Measurements from ENCODE around the gene SPTSSA. TPM values are rescaled to one million over a fixed set of nuclear protein-coding genes. Genes with fewer than 3 reads are reported as not detected.
"Not testable (repeated sequence)": the region's sequence is repeated elsewhere in the genome, so short reads cannot be mapped to it uniquely, and the experiment has no call there.

Gene SPTSSA
- total RNA-seq, result 10 to 100 TPM; 20.6 to 95.6 (median 60.3) TPM
- 100 to 1,000 TPM in 1 of 3 donors, 10 to 100 TPM in 2; 39.0 to 205 (median 49.4) TPM for polyA plus RNA-seq
- long read RNA-seq, donor 1, transcript SPTSSA-201 (2 exons, 2,777 nt), result major isoform, 74 of 74 reads
- long read RNA-seq, donor 1, partial matches to known transcripts, result 0 of 74 reads
- long read RNA-seq, donor 1, other reads (novel, unspliced or antisense), result 0 of 74 reads
- long read RNA-seq, donor 2, transcript SPTSSA-201 (2 exons, 2,777 nt), result major isoform, 40 of 40 reads
- long read RNA-seq, donor 2, partial matches to known transcripts, result 0 of 40 reads
- long read RNA-seq, donor 2, other reads (novel, unspliced or antisense), result 0 of 40 reads
- long read RNA-seq, donor 3, transcript SPTSSA-201 (2 exons, 2,777 nt), result major isoform, 54 of 54 reads
- long read RNA-seq, donor 3, partial matches to known transcripts, result 0 of 54 reads
- long read RNA-seq, donor 3, other reads (novel, unspliced or antisense), result 0 of 54 reads
- long read RNA-seq, donor 4, transcript SPTSSA-201 (2 exons, 2,777 nt), result major isoform, 88 of 90 reads
- long read RNA-seq, donor 4, partial matches to known transcripts, result 0 of 90 reads
- long read RNA-seq, donor 4, other reads (novel, unspliced or antisense), result 2 of 90 reads
- long read RNA-seq, donor 5, transcript SPTSSA-201 (2 exons, 2,777 nt), result major isoform, 196 of 203 reads
- long read RNA-seq, donor 5, partial matches to known transcripts, result 0 of 203 reads
- long read RNA-seq, donor 5, other reads (novel, unspliced or antisense), result 7 of 203 reads
- long read RNA-seq, donor 6, transcript SPTSSA-201 (2 exons, 2,777 nt), result major isoform, 74 of 81 reads
- long read RNA-seq, donor 6, partial matches to known transcripts, result 0 of 81 reads
- long read RNA-seq, donor 6, other reads (novel, unspliced or antisense), result 7 of 81 reads
- long read RNA-seq, donor 7, transcript SPTSSA-201 (2 exons, 2,777 nt), result major isoform, 25 of 33 reads
- long read RNA-seq, donor 7, partial matches to known transcripts, result 8 of 33 reads
- long read RNA-seq, donor 7, other reads (novel, unspliced or antisense), result 0 of 33 reads
- long read RNA-seq, donor 8, transcript SPTSSA-201 (2 exons, 2,777 nt), result major isoform, 43 of 43 reads
- long read RNA-seq, donor 8, partial matches to known transcripts, result 0 of 43 reads
- long read RNA-seq, donor 8, other reads (novel, unspliced or antisense), result 0 of 43 reads
- long read RNA-seq, donor 9, transcript SPTSSA-201 (2 exons, 2,777 nt), result major isoform, 37 of 37 reads
- long read RNA-seq, donor 9, partial matches to known transcripts, result 0 of 37 reads
- long read RNA-seq, donor 9, other reads (novel, unspliced or antisense), result 0 of 37 reads
- long read RNA-seq, donor 10, transcript SPTSSA-201 (2 exons, 2,777 nt), result major isoform, 16 of 16 reads
- long read RNA-seq, donor 10, partial matches to known transcripts, result 0 of 16 reads
- long read RNA-seq, donor 10, other reads (novel, unspliced or antisense), result 0 of 16 reads

DNA sequence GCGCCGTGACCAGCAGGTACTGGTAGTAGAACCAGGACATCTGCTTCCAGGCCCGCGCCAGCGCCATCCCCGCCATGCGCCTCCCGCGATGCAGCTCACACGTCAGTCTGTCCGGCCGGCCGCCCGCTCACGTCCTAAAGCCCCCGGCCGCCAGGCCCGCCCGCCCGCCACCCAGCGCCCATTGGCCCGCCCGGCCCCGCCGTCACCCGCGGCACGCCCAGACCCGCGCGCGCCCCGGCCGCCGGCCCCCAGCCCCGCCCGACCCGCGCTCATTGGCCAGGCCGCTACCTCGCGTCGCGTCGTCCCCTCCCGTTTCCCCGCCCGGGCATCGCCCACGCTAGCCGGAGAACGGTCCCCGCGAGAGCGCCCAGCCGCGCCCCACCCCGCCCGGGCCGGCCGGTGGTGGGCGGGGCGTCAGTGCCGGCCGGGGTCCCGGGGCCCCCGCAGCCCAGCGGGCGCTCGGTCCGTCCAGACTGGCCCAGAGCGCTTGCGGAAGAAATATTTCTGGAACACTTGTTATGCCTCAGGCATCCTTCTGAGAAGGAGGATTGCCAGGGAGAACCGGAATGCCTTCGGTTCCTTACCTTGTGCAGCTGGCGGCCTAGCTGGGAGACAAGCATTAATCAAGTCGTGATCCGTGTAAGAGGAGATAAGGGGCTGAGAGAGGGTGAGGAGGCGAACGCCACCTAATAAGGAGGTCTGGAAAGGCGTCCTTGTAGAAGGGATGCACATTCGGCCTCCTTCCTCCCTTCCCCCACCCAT lies at the start of gene SPTSSA:
TSS of gene SPTSSA (minus strand) at position 109 of the 762 bp plus-strand sequence. CDS start at position 76, 33 bp downstream.
- WGBS, 4 donors, result 0 to 1% (median 1%) methylated on average over 11 to 82 of the region's 82 CpGs
- peak; percentile 92 to 96 for TF ChIP-seq POLR2A (IDR thresholded peaks at IDR 0.05)
- TF ChIP-seq, protein P1, sequence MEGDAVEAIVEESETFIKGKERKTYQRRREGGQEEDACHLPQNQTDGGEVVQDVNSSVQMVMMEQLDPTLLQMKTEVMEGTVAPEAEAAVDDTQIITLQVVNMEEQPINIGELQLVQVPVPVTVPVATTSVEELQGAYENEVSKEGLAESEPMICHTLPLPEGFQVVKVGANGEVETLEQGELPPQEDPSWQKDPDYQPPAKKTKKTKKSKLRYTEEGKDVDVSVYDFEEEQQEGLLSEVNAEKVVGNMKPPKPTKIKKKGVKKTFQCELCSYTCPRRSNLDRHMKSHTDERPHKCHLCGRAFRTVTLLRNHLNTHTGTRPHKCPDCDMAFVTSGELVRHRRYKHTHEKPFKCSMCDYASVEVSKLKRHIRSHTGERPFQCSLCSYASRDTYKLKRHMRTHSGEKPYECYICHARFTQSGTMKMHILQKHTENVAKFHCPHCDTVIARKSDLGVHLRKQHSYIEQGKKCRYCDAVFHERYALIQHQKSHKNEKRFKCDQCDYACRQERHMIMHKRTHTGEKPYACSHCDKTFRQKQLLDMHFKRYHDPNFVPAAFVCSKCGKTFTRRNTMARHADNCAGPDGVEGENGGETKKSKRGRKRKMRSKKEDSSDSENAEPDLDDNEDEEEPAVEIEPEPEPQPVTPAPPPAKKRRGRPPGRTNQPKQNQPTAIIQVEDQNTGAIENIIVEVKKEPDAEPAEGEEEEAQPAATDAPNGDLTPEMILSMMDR (IDR thresholded peaks at IDR 0.05), result no peak

DNA sequence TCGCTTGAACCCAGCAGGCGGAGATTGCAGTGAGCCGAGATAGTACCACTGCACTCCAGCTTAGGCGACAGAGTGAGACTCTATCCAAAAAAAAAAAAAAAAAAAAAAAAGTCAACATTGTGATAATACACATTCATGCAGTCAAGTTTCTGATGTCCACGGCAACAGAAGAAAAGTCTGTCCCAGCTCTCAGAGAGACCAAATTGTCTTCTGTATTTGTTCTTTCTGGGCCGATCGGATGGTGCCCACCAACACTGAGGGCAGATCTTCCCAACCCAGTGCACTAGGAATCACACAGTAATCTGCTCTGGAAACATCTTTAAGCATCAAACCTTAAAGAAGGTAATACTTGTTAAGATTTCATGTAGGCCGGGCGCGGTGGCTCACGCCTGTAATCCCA lies 45.8 kb upstream of the SPTSSA start:
- H3K27me3 ChIP-seq, result no peaks in the 10 kb centered on the region
- WGBS, 4 donors, result 93 to 98% (median 98%) methylated on average over 10 to 11 of the region's 11 CpGs
- no peak for TF ChIP-seq POLR2A (IDR thresholded peaks at IDR 0.05)
- TF ChIP-seq, protein P1 (IDR thresholded peaks at IDR 0.05), result no peak
- H3K4me1 ChIP-seq (replicated peaks in 1 of 2), result no peaks in the 10 kb centered on the region
- H3K36me3 ChIP-seq (replicated peaks in 1 of 2), result no peaks in the 10 kb centered on the region
- no peak overlapping the region for H3K27ac ChIP-seq
- no peaks in the 10 kb centered on the region for H3K9me3 ChIP-seq (replicated peaks in 1 of 3)
- no peak for DNase-seq
- H3K4me3 ChIP-seq, result no peak overlapping the region
- intact Hi-C loops (cut with DNase I), result no loop called here

More for the DNA sequence above, at the start of gene SPTSSA:
- no peaks in the 10 kb centered on the region for H3K9me3 ChIP-seq (replicated peaks in 1 of 3)
- peaks cover 12 to 22% of the 10 kb centered on the region in 2 donors for H3K4me1 ChIP-seq (replicated peaks in 1 of 2)
- peak within 1 kb of the TSS; percentile 62 to 100 (median 92) for H3K27ac ChIP-seq
- peak within 1 kb of the TSS; percentile 31 to 98 (median 58) for H3K4me3 ChIP-seq
- DNase-seq, result peak; percentile 92 to 96 (median 94)
- H3K27me3 ChIP-seq, result no peaks in the 10 kb centered on the region
- intact Hi-C loops (cut with DNase I), result no loop called here
- H3K36me3 ChIP-seq (replicated peaks in 1 of 2), result no peaks in the 10 kb centered on the region

DNA sequence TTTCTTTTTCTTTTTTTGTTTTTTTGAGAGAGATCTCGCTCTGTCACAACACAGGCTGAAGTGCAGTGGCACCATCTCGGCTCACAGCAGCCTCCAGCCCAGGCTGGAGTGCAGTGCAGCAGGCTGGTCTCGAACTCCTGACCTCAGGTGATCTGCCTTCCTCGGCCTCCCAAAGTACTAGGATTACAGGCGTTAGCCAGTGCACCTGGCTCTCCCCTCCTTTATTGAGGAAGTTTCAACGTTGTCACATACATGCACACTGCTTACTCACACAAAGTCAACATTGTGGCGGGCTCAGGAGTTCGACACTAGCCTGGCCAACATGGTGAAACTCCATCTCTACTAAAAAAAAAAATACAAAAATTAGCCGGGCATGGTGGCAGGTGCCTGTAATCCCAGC lies 45.4 kb upstream of the SPTSSA start:
- no peaks in the 10 kb centered on the region for H3K36me3 ChIP-seq (replicated peaks in 1 of 2)
- no peak for DNase-seq
- no peaks in the 10 kb centered on the region for H3K27me3 ChIP-seq
- no peaks in the 10 kb centered on the region for H3K4me1 ChIP-seq (replicated peaks in 1 of 2)
- H3K9me3 ChIP-seq (replicated peaks in 1 of 3), result no peaks in the 10 kb centered on the region
- TF ChIP-seq, protein P1 (IDR thresholded peaks at IDR 0.05), result no peak
- no peak for TF ChIP-seq POLR2A (IDR thresholded peaks at IDR 0.05)
- intact Hi-C loops (cut with DNase I), result no loop called here
- no peak overlapping the region for H3K27ac ChIP-seq
- no peak overlapping the region for H3K4me3 ChIP-seq
- WGBS, 4 donors, result 89 to 92% (median 90%) methylated on average over 9 of the region's 9 CpGs

DNA sequence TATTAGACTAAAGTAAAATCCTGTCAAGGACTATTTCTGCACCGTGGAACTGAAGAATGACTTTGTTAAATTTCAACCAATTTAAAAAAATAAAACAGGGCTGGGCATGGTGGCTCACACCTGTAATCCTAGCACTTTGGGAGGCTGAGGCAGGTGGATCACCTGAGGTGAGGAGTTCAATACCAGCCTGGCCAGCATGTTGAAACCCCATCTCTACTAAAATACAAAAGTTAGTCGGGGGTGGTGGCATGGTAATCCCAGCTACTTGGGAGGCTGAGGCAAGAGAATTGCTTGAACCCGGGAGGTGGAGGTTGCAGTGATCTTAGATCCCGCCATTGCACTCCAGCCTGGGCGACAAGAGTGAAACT lies 43.1 kb upstream of the SPTSSA start:
- H3K4me3 ChIP-seq; intact Hi-C loops (cut with DNase I); H3K4me1 ChIP-seq (replicated peaks in 1 of 2); H3K27ac ChIP-seq; H3K27me3 ChIP-seq; H3K9me3 ChIP-seq (replicated peaks in 1 of 3); DNase-seq; H3K36me3 ChIP-seq (replicated peaks in 1 of 2): not testable (repeated sequence)
- 87 to 93% (median 91%) methylated on average over 5 of the region's 5 CpGs for WGBS, 4 donors

DNA sequence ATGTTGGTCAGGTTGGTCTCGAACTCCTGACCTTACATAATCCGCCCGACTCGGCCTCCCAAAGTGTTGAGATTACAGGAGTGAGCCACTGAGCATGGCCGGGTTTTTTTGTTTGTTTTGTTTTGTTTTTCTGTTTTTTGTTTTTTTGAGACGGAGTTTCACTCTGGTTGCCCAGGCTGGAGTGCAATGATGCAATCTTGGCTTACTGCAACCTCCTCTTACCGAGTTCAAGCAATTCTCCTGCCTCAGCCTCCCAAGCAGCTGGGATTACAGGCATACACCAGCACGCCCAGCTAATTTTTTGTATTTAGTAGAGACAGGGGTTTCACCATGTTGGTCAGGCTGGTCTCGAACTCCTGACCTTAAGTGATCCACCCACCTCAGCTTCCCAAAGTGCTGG lies 42.0 kb upstream of the SPTSSA start:
- intact Hi-C loops (cut with DNase I); H3K4me1 ChIP-seq (replicated peaks in 1 of 2); H3K27me3 ChIP-seq; H3K36me3 ChIP-seq (replicated peaks in 1 of 2); H3K27ac ChIP-seq; H3K9me3 ChIP-seq (replicated peaks in 1 of 3); DNase-seq; H3K4me3 ChIP-seq: not testable (repeated sequence)
- WGBS, 4 donors, result 71 to 89% (median 80%) methylated on average over 9 of the region's 9 CpGs
